ENCODE measurements around the gene C21orf91. TPM values are rescaled to one million over a fixed set of nuclear protein-coding genes. Genes with fewer than 3 reads are reported as not detected.

Gene C21orf91
- total RNA-seq, 4 donors from 2014 or later: 6.0 to 12.9 (median 7.7) TPM

- TF ChIP-seq CTCF (IDR thresholded peaks at IDR 0.05; ENCODE audit: low read depth): no peak
These were observed 36.2 kb downstream of the C21orf91 start for GRCh38 chr21:17783003-17783402.

- TF ChIP-seq CTCF (IDR thresholded peaks at IDR 0.05; ENCODE audit: low read depth): no peak
These were observed 37.1 kb downstream of the C21orf91 start for GRCh38 chr21:17782051-17782450.

GRCh38 chr21:17781524-17781923 lies 37.6 kb downstream of the C21orf91 start:
- no peak for TF ChIP-seq CTCF (IDR thresholded peaks at IDR 0.05; ENCODE audit: low read depth)

- TF ChIP-seq CTCF (IDR thresholded peaks at IDR 0.05; ENCODE audit: low read depth): no peak
These were observed 38.6 kb downstream of the C21orf91 start for GRCh38 chr21:17780539-17780938.

GRCh38 chr21:17779980-17780379 lies 39.2 kb downstream of the C21orf91 start:
- TF ChIP-seq CTCF (IDR thresholded peaks at IDR 0.05; ENCODE audit: low read depth): no peak

- TF ChIP-seq CTCF (IDR thresholded peaks at IDR 0.05; ENCODE audit: low read depth): no peak
These were observed 39.7 kb downstream of the C21orf91 start for GRCh38 chr21:17779496-17779895.

- TF ChIP-seq CTCF (IDR thresholded peaks at IDR 0.05; ENCODE audit: low read depth): no peak
These were observed 41.9 kb downstream of the C21orf91 start for GRCh38 chr21:17777072-17777765.
